Mucosa of descending colon (tissue), 3 donors: ENCODE results near the gene GDA. TPM values are rescaled to one million over a fixed set of nuclear protein-coding genes. Genes with fewer than 3 reads are reported as not detected.

Source experiments
- ATAC-seq: fragments of 200-7000 bp; cut with Tn5 transposase; one replicate; pipeline ENCODE4 v1.9.1; 2020; ENCODE audit warnings: mild to moderate bottlenecking, moderate library complexity
- DNase-seq, 3 donors: peaks; one replicate each; pipeline ENCODE4 v3.0.0-alpha.2; 2020
- H3K36me3 ChIP-seq: fragments of 200-600 bp; one replicate; pipeline ENCODE4 v1.8.0; 2021; ENCODE audit warnings: low read depth, mild to moderate bottlenecking
- H3K4me1 ChIP-seq: fragments of 200-600 bp; one replicate; pipeline ENCODE4 v1.8.0; 2021; ENCODE audit warnings: low read depth, mild to moderate bottlenecking
- H3K4me3 ChIP-seq: fragments of 200-600 bp; one replicate; pipeline ENCODE4 v1.8.0; 2021; ENCODE audit warnings: mild to moderate bottlenecking
- H3K9me3 ChIP-seq: fragments of 200-600 bp; one replicate; pipeline ENCODE4 v1.8.0; 2021; ENCODE audit warnings: mild to moderate bottlenecking
- CTCF ChIP-seq: fragments of 200-600 bp; IDR thresholded peaks from one replicate; pipeline ENCODE4 v1.8.0; 2022; ENCODE audit warnings: antibody characterized with exemption, mild to moderate bottlenecking
- intact Hi-C, 2 donors: fragments of 100-400 bp; cut with DNase I in 1 of 2; cut with micrococcal nuclease in 1 of 2; formaldehyde crosslinking; loops; one replicate each; pipeline versions ENCODE4 v1.11.0 to v1.11.1; 2022; cut with DNase I, micrococcal nuclease
- total RNA-seq, 3 donors: library from RNA; stranded (reverse); fragmentation: NEBNext Ultra II Directional in 2 of 3; extraction: Animal tissue kit (Norgen Biotek cat#: 25700) in 2 of 3; gene quantifications; one replicate each; pipeline versions ENCODE4 v1.2.1 to v1.2.4, GENCODE V29; 2021 to 2023
- donor health status: DM: no; HTN: no; CAD: no; lungs with moderate emphysema.
- donor health status: DM: no; HTN: no; CAD: no.
- donor health status: DM: no; HTN: yes; CAD: no.

The GDA gene
- total RNA-seq, 3 donors from 2014 or later, result 28.7 to 65.5 (median 30.1) TPM

DNA sequence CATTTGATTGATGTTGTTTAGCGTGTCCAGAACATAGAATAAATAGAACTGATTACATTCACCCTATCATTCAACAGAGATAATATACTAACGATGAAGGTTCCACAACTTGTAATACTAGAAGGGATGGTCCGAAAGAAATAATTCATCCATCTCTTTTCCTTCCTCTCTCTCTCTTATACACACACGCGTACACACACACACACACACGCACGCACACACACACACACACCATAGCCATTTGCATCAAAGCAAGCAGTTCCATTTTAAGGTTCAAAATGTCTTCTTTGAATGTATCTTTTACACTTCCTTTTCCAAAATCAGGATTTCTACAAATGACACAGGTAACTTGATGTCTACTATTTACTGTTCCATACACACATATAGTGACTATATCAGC, 887 bp downstream of the GDA start:
- Histone ChIP-seq H3K4me1 (peaks cover 3% of the 10 kb centered on the region), H3K36me3 (no peaks in the 10 kb centered on the region), H3K4me3 (no peak overlapping the region), H3K9me3 (no peaks in the 10 kb centered on the region)
- TF ChIP-seq CTCF, result no peak
- ATAC-seq (no peak), DNase-seq (no peak)
- intact Hi-C loops, result no loop called here

GRCh38 chr9:72150661-72151060, 1.4 kb downstream of the GDA start:
- intact Hi-C loops, result no loop called here
- Histone ChIP-seq H3K4me3 (no peak overlapping the region), H3K36me3 (no peaks in the 10 kb centered on the region), H3K4me1 (peaks cover 3% of the 10 kb centered on the region), H3K9me3 (no peaks in the 10 kb centered on the region)
- ATAC-seq, result no peak
- no peak for DNase-seq
- no peak for TF ChIP-seq CTCF

DNA sequence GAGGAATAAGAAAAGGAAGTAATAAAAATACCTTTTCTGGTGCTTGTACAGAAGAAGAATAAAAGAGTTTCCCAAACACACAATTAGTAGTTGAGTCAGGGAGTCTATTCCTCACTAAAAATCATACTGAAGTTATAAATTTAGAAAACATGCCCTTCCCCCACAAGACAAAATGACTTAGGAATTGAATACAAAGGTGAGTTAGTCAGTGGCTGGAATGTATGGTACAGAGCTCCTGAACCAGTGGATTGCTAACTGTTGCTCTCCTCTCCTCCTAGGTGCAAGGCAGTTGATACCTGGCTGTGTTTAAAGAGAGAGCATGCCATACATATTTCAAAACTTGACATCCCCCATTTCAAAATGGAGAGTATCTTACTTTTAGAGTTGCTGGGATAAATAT, 1.9 kb downstream of the GDA start:
- Histone ChIP-seq H3K9me3 (no peaks in the 10 kb centered on the region), H3K36me3 (no peaks in the 10 kb centered on the region), H3K4me3 (no peak overlapping the region), H3K4me1 (peaks cover 3% of the 10 kb centered on the region)
- no peak for TF ChIP-seq CTCF
- ATAC-seq (no peak), DNase-seq (no peak)
- intact Hi-C loops, result no loop called here

DNA sequence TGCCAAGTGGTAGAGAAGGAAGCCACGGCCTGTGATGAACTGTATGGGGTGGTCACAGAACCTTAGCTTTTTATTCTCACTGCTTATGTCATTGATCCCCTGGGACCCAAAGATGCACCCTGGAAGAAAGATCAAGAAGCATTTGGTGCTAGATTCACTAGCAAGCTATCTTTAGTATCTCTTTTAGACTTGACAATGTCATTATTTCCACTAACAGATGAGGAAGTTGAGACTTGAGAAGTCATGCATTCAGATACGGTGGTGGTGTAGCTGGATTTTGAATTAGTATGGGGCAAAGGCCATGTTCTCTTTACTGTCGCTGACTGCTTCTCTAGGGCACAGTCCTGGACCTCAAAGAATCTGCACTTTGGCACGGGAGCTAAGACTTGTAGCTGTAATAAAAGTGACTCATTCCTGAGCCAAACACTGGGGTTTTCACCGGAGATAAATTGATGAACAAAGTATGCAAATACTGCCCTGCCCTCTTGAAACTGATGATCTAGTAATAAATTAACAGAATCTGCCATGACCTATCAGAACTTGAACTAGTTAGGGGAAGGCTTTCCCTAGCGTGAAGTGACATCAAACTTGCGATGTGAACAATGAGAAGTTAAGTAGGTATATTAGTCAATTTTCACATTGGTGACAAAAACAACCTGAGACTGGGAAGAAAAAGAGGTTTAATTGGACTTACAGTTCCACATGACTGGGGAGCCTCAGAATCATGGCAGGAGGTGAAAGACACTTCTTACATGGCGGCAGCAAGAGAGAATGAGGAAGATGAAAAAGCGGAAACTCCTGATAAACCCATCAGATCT, 5.4 kb downstream of the GDA start:
- ATAC-seq, result peak; percentile 93
- TF ChIP-seq CTCF, result no peak
- Histone ChIP-seq H3K4me1 (no peaks in the 10 kb centered on the region), H3K36me3 (no peaks in the 10 kb centered on the region), H3K9me3 (no peaks in the 10 kb centered on the region), H3K4me3 (no peak overlapping the region)
- intact Hi-C loops, result no loop called here
- peak in 1 of 3 donors; percentile 76 for DNase-seq

DNA sequence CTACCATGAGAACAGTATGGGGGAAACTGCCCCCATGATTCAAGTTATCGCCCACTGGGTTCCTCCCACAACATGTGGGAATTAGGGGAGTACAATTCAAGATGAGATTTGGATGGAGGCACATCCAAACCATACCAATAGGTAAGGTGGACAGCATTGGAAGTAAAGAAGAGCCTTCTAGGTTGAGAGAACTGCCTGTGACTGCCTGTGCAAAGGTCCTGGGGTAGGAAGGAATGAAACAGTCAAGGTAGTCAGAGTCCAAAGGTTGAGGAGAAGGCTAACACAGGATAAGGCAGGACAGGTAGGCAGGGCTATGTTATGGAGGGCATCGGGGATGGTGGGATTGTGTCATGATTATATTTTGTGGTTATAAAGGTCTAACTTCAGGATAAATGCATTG, 6.1 kb downstream of the GDA start:
- H3K4me1 ChIP-seq, result no peaks in the 10 kb centered on the region
- peak; percentile 57 for ATAC-seq
- intact Hi-C loops, result no loop called here
- no peaks in the 10 kb centered on the region for H3K36me3 ChIP-seq
- TF ChIP-seq CTCF, result no peak
- no peaks in the 10 kb centered on the region for H3K9me3 ChIP-seq
- H3K4me3 ChIP-seq, result no peak overlapping the region
- peak in 1 of 3 donors; percentile 25 for DNase-seq
